Keratinocyte (primary cell): ENCODE data around the gene LRRC10B. TPM values are rescaled to one million over a fixed set of nuclear protein-coding genes. Genes with fewer than 3 reads are reported as not detected.

Source experiments
- DNase-seq: peaks from one replicate; pipeline ENCODE4 v3.0.0-alpha.2; 2011; ENCODE audit warnings: low read depth, missing footprints, low spot score
- FAIRE-seq: peaks from 2 replicates; lab custom pipeline; 2011; peaks lifted over from hg19 to GRCh38; lab: Jason Lieb, UNC
- H2AFZ ChIP-seq: 2 replicates; pipeline ENCODE4 v1.6.0; 2012; ENCODE audit warnings: low read length, control low read depth, inconsistent platforms; ENCODE audit not compliant: control insufficient read depth
- H3K27ac ChIP-seq: 2 replicates; pipeline ENCODE4 v1.5.1; 2011; ENCODE audit warnings: low read length; ENCODE audit not compliant: control insufficient read depth, insufficient read depth
- H3K27me3 ChIP-seq: 3 replicates; pipeline ENCODE4 v1.6.0; 2011; ENCODE audit warnings: low read length; ENCODE audit not compliant: control insufficient read depth, insufficient read depth; ENCODE audit errors: extremely low read depth
- H3K36me3 ChIP-seq, 2 experiments: 2 replicates in 1 of 2; 3 replicates in 1 of 2; pipeline ENCODE4 v1.5.1; 2011; ENCODE audit warnings: low read length in 2 of 2, mild to moderate bottlenecking in 1 of 2; ENCODE audit not compliant: control insufficient read depth in 2 of 2, insufficient read depth in 2 of 2; ENCODE audit errors: extremely low read depth in 1 of 2
- H3K4me1 ChIP-seq: 3 replicates; pipeline ENCODE4 v1.5.1; 2011; ENCODE audit warnings: low read length; ENCODE audit not compliant: control insufficient read depth, insufficient read depth; ENCODE audit errors: extremely low read depth
- H3K4me2 ChIP-seq: 3 replicates; pipeline ENCODE4 v1.6.0; 2011; ENCODE audit warnings: low read depth, low read length; ENCODE audit not compliant: control insufficient read depth, insufficient read depth; ENCODE audit errors: extremely low read depth
- H3K4me3 ChIP-seq, 3 experiments: fragments of 200-600 bp in 1 of 3; sonication (generic) in 1 of 3; 2 replicates in 2 of 3; 3 replicates in 1 of 3; pipeline ENCODE4 v1.5.1; 2011 to 2016; ENCODE audit warnings: low read length in 3 of 3, mild to moderate bottlenecking in 3 of 3, control low read depth in 2 of 3, inconsistent platforms in 1 of 3, low read depth in 1 of 3, mixed read lengths in 1 of 3, mixed run types in 1 of 3, moderate library complexity in 1 of 3; ENCODE audit not compliant: control insufficient read depth in 2 of 3, insufficient read depth in 2 of 3; ENCODE audit errors: extremely low read depth in 1 of 3
- H3K79me2 ChIP-seq: 2 replicates; pipeline ENCODE4 v1.6.0; 2012; ENCODE audit warnings: low read length; ENCODE audit not compliant: control insufficient read depth, insufficient read depth
- H3K9ac ChIP-seq: 3 replicates; pipeline ENCODE4 v1.6.0; 2011; ENCODE audit warnings: low read length; ENCODE audit not compliant: control insufficient read depth, insufficient read depth; ENCODE audit errors: extremely low read depth
- H3K9me1 ChIP-seq: 3 replicates; pipeline ENCODE4 v1.6.0; 2011; ENCODE audit warnings: low read length; ENCODE audit not compliant: control insufficient read depth, insufficient read depth; ENCODE audit errors: extremely low read depth
- H3K9me3 ChIP-seq: 2 replicates; pipeline ENCODE4 v1.5.1; 2012; ENCODE audit warnings: low read depth, low read length; ENCODE audit not compliant: control insufficient read depth
- H4K20me1 ChIP-seq: 3 replicates; pipeline ENCODE4 v1.6.0; 2011; ENCODE audit warnings: low read length; ENCODE audit not compliant: control insufficient read depth, insufficient read depth; ENCODE audit errors: extremely low read depth
- CTCF ChIP-seq, 3 experiments: IDR thresholded peaks in 1 of 3; conservative IDR thresholded peaks in 1 of 3; optimal IDR thresholded peaks in 1 of 3; 2 replicates in 2 of 3; 3 replicates in 1 of 3; pipeline versions ENCODE3 to v1.5.1; 2011; ENCODE audit warnings: low read length in 3 of 3, mild to moderate bottlenecking in 3 of 3, moderate library complexity in 2 of 3, control low read depth in 1 of 3, inconsistent platforms in 1 of 3; ENCODE audit not compliant: insufficient read depth in 2 of 3; ENCODE audit errors: extremely low read depth in 1 of 3
- EZH2 ChIP-seq: IDR thresholded peaks from one replicate; pipeline ENCODE4 v1.6.1; 2012; ENCODE audit warnings: inconsistent platforms, mild to moderate bottlenecking, low read length, moderate library complexity
- dilution Hi-C: fragments of 300-500 bp; cut with MboI; formaldehyde crosslinking; loops from one replicate; pipeline ENCODE4 v1.7.0; 2020; ENCODE audit warnings: low sequenced_read_pairs; ENCODE audit not compliant: extremely low pct_ligation_motif_present
- polyA plus RNA-seq, 5 experiments: library from polyadenylated mRNA; depleted of rRNA in 3 of 5; stranded (reverse) in 3 of 5; stranded (forward) in 1 of 5; unstranded in 1 of 5; fragments of >200 nt; gene quantifications; 1 replicate in 1 of 5; 2 replicates in 3 of 5; 3 replicates in 1 of 5; pipeline versions ENCODE4 v1.2.1 to v1.2.3, GENCODE V29; 2011 to 2012; ENCODE audit warnings: missing spikeins in 2 of 5, low read depth in 1 of 5, low replicate concordance in 1 of 5

Gene LRRC10B
- polyA plus RNA-seq, 1 donor (not counting 4 experiments of a cell fraction or from before 2014, with no cell fraction given), result not detected

GRCh38 chr11:61514050-61514917 lies 5.7 kb downstream of the LRRC10B start:
- Histone ChIP-seq H3K79me2 (no peaks in the 10 kb centered on the region), H2AFZ (no peak overlapping the region), H3K9me3 (no peaks in the 10 kb centered on the region), H3K27me3 (peaks cover 23% of the 10 kb centered on the region), H3K27ac (no peak overlapping the region), H4K20me1 (no peaks in the 10 kb centered on the region), H3K9me1 (no peaks in the 10 kb centered on the region), H3K4me1 (no peaks in the 10 kb centered on the region), H3K4me3 (no peak overlapping the region), H3K36me3 (no peaks in the 10 kb centered on the region), H3K9ac (no peak overlapping the region), H3K4me2 (no peak overlapping the region)
- no peak for FAIRE-seq
- DNase-seq, result no peak
- dilution Hi-C loops, result no loop called here
- TF ChIP-seq EZH2 (no peak), CTCF (optimal IDR thresholded peaks at IDR 0.05 in 1 of 3, IDR thresholded peaks at IDR 0.05 in 1 of 3, conservative IDR thresholded peaks at IDR 0.05 in 1 of 3; ENCODE audit: extremely low read depth in 1 of 3, insufficient read depth in 2 of 3, low read length in 3 of 3) (no peak)

GRCh38 chr11:61515686-61516085 lies 7.1 kb downstream of the LRRC10B start:
- no peaks in the 10 kb centered on the region for H3K79me2 ChIP-seq
- no peak overlapping the region for H3K4me2 ChIP-seq
- H3K27ac ChIP-seq, result no peak overlapping the region
- H3K27me3 ChIP-seq, result peaks cover 9% of the 10 kb centered on the region
- no peak overlapping the region for H3K4me3 ChIP-seq
- H3K9ac ChIP-seq, result no peak overlapping the region
- DNase-seq (no peak), FAIRE-seq (no peak)
- H2AFZ ChIP-seq, result no peak overlapping the region
- H3K9me1 ChIP-seq, result no peaks in the 10 kb centered on the region
- dilution Hi-C loops, result no loop called here
- H3K9me3 ChIP-seq, result no peaks in the 10 kb centered on the region
- no peaks in the 10 kb centered on the region for H3K4me1 ChIP-seq
- no peaks in the 10 kb centered on the region for H4K20me1 ChIP-seq
- TF ChIP-seq EZH2 (no peak), CTCF (optimal IDR thresholded peaks at IDR 0.05 in 1 of 3, IDR thresholded peaks at IDR 0.05 in 1 of 3, conservative IDR thresholded peaks at IDR 0.05 in 1 of 3; ENCODE audit: extremely low read depth in 1 of 3, insufficient read depth in 2 of 3, low read length in 3 of 3) (no peak)
- H3K36me3 ChIP-seq, result no peaks in the 10 kb centered on the region
